Brain pericyte (primary cell): ENCODE measurements around the gene CNTN4.

ENCODE experiments used
- DNase-seq: peaks from one replicate; pipeline ENCODE4 v3.0.0-alpha.2; 2012; ENCODE audit warnings: low read depth, low spot score

Gene CNTN4

GRCh38 chr3:2686816-2687502 lies 588.3 kb downstream of the CNTN4 start:
- DNase-seq, result no peak

- DNase-seq, result no peak
These were observed 598.9 kb downstream of the CNTN4 start for GRCh38 chr3:2697589-2697988.

DNA sequence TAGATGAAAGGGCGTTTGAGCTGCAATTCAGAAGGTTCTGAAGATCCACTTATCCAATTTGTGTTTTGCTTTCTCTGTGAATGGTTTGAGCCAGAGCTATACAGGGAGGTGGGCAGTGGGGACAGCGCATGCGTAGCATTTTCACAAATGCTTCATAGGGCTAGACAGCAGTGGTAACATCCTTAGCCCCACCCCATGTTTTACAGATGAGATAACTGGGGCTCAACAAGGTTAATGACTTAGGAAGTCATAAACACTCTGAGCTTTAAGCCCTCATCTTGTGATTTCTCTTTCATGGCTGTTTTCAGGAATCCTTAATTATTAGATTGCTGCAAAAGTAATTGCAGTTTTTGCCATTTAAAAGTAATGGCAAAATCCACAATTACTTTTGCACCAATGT lies 602.8 kb downstream of the CNTN4 start:
- no peak for DNase-seq

DNA sequence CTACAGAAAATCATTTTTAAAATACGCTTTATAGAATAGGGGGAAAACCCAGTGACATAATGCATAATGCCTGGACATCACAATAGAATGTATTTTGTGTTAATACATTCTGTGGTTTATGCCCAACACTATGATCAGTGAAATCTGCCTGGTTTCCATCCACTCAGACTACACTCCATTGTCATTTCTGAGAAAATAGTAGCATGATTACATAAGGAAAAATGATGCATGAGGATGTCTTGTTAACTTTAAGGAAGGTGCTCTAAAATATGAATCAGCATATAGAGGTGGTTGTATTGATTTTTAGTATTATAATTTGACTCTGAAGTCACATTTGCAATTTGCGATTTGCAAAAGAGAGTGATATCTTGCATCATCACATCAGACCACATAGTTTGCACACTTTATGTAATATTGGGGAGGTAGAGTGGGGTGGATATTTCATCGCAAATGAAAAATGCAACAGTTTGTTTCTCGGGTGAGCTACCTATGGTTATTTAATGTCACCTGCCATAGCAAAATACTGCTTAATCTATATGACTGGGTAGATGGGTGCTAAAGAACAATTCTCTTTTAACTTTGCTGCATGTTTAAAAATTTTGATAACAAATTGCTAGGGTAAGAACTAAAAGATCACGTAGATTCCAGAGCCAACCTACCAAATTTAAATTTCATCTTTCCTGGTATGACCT lies 607.6 kb downstream of the CNTN4 start:
- no peak for DNase-seq

GRCh38 chr3:2706836-2707210 lies 608.2 kb downstream of the CNTN4 start:
- DNase-seq, result no peak

DNA sequence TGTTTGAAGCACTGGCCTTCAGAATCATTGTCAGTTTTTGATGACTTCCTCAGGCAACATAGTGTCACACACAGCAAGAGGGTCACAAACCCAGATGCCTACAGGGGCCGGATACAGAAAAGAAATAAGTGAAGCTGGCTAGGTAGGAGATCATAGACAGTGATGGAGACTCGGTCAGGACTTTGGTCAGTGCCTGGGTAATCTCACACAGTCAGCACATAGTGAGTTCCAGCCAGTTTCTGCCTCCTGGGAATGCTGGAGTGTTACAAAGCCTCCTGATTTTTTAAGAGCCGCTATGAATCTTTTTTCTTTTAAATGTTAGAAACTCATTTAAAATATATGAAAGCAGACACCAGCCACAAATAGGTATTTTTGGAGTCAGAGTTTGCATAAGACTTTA lies 612.4 kb downstream of the CNTN4 start:
- no peak for DNase-seq

DNA sequence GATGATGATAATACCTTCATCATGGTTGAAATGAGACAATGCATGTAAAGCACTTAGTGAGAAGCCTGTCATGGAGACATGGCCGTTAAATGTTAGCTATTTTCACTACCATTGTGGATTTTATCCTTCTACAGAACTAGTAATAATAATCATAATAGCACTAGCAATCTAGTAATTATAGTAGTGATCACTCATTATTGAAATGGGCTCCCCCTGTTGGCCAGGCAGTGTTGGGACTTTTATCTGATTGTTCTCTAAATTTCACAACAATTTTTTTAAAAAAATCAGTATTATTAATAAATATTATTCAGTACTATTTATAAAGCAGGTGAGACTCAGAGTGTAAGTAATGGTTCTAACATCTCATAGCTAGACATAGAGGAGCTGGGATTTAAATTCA lies 615.3 kb downstream of the CNTN4 start:
- DNase-seq, result no peak

DNA sequence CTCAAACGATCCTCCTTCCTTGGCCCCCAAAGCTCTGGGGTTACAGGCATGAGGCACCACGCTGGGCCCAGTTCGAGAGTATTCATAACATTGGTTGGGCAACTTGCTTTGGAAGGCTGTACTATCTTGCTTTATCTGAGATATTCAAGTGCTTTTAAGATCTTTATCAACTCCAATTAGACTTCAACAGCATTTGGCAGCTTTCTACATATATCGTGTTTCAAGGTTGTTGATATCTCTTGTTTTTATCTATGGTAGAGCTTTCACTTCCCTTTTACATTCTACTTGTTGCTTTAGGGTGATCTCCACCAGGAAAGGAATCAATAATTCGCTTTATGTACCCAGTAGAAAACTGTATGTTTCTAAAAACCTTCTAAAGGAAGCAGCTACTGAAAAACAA lies 616.2 kb downstream of the CNTN4 start:
- no peak for DNase-seq

DNA sequence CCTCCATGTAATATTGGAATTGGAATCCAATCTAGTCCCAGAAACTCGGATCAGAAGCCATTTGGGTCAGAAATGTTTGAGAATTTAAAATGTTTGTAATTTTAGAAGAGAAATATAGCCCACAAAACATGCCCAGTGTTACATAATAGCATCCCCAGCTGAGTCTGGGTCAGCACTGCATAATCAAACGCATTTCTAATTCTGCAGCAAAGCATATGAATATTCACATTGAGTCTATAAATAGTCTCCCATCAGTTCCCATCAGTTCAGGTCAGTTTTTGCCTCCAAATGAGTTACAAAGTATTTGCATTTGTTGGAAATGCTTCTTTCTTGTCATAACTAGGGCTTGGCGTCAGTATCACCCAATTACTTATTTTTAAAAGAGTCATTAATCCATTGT lies 628.4 kb downstream of the CNTN4 start:
- no peak for DNase-seq

DNA sequence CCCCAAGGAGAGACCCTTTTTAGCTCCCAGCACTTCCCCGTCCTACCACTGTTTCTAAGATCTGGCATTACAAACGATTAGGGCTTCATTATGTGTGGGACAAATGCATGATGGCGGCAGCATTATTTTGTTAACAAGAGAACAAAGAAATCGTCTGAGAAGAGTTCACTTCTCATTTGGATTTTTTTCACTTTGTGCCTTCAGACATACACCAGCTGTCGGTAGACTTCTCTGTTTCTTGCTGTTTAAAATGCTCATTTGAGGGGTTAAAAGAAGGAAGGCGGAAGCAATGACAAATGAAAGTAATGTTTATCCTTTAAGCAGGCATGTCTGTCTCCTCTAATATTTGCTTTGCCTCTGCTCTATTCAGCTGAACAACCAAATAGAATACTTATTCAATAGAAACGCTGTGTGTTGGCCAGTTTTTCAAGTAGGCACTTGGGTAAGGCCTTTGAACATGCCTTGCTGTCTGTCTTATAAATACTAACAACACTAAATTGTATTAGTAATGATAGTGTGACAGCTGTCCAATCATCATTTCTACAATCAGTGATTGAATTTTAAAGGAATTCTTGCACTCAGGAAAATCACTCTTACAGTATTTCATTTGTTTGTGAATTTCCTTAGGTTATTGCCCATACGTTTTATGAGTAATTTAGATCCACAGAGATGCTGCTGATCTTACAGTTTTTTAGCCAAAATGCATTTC lies 629.1 kb downstream of the CNTN4 start:
- DNase-seq, result no peak

DNA sequence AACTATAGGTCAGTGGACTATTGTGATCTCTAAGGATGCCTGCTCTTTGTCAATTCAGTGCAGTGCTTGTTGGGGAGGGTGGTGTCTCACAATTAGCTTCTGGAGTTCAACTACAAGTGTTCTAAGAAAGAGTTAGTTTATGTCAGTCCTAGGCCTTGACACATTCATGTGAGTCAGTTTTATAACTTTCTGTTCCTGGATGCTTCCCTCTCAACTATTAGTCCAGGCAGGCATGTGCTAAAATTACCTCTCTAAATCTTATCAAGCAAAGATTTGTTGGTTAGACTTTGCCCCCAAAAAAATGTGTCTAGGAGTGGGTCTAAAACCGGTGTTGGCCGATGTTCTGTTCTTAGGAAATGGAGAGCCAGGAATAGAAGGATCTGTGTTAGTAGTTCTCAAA lies 633.2 kb downstream of the CNTN4 start:
- DNase-seq, result no peak

DNA sequence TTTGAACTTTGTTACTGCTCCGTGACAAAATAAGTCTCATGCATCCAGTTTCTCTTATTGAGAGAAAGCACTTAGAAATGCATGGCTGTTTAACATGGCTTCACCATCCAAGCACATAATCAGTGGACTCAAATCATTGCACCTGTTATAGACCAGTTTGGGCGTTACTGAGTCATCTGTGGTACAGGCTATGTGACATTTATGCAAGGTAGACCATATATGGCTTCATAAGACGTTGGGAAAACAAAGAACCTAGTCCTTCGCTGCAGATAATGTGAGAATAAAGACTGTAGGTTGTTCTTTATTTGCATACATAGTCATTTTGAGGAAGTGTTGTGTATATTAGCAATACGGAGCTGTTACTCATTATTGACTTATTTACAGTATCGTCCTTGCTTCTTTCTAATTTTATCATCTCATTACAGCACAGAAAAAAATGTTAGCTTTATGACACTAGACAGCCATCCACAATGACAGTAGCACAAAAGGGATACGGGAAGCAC lies 636.8 kb downstream of the CNTN4 start:
- DNase-seq, result no peak

DNA sequence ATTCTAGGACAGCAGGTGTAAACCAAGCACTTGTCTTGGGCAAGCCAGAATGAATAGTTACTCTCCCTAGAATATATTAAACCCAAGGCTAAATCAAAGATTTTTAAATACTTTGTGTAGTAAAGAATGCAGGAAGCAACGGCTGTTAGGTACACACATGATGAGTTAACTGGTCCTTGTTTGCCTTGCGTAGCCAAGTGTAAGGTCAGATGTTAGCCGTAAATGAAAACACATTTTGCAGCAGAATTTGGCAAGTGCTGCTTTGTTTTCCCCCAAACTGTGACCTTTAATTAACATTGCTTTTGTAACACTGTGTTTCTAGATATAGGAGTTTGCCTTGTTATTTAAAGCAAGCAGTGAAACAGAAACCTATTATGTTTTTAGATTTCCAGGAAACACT lies 642.9 kb downstream of the CNTN4 start:
- no peak for DNase-seq

DNA sequence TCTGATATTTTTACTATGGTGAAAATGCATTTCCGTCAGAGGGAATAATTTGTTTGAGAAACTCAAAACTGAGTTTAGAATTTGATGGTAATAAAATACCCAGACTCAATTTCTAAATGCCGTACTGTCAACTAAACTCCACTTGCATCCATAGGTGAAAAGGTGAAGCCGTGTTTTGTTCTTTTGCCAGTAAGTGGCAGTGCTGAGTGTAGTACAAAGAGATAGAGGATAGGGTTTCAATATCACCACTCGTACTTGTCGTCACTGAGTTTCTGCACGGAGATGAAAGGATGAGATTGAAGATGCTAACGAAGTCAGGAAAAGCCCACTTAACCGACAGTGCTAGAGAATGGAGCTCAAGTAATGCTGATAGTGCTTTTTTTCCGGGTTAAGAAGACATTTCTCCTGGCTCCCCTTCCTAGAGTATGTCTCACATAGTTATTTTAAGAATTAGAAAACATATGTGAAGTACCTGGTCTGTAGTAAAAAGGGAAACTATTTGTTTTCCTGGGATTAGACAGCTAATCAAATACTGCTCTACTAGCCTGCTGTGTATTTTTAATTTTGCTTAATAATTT lies 666.4 kb downstream of the CNTN4 start:
- DNase-seq, result no peak

DNA sequence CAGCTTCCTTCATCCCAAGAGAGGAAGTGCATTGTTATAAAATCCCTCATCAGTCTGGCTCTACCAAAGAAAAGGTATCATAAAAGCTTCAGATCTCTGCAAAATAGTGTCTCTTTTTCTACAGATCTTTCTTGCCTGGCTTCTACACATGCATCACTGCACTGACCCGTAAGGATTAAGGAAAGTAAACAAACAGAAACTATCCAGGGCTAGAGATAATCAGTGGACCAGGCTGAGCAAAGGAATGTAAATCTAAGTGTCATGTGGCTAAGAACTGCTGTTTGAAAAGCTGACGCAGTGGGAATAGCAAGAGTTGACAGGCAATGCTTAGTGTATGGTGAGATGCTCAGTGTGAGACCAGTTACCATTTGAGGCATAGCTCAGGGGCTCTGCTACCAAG lies 671.8 kb downstream of the CNTN4 start:
- no peak for DNase-seq

- no peak for DNase-seq
These were observed 672.5 kb downstream of the CNTN4 start for GRCh38 chr3:2771193-2771592.

- DNase-seq, result no peak
These were observed 673.1 kb downstream of the CNTN4 start for GRCh38 chr3:2771741-2772140.

GRCh38 chr3:2772803-2773202 lies 674.1 kb downstream of the CNTN4 start:
- DNase-seq, result no peak

- no peak for DNase-seq
These were observed 676.0 kb downstream of the CNTN4 start for GRCh38 chr3:2774481-2775249.

GRCh38 chr3:2783261-2783660 lies 684.6 kb downstream of the CNTN4 start:
- no peak for DNase-seq

DNA sequence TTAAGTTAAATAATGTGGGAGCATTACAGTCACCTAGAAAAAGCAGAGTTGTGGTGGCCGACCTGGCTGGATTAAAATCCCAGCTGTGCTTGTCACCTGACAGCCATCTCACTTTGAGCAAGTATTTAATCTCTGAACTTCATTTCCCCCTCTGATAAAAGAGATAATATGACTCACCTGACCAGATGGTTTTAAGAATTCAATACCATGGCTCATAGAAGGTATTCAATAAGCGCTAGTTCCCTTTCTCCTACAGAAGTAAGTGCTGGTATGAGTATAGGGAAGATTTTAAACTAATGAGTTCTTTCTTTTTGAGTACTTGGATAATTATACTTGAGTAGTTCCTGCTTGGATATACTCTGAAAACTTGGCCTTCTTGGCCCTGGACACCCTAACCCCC lies 686.0 kb downstream of the CNTN4 start:
- no peak for DNase-seq
